Measurements from ENCODE around the gene KLHL29. TPM values are rescaled to one million over a fixed set of nuclear protein-coding genes. Genes with fewer than 3 reads are reported as not detected.

KLHL29 gene
- total and polyA plus RNA-seq, 2 of the 13 experiments (the other 11 are each of a cell fraction or from before 2014, with no cell fraction given), result 0.01 TPM; not detected in 1

DNA sequence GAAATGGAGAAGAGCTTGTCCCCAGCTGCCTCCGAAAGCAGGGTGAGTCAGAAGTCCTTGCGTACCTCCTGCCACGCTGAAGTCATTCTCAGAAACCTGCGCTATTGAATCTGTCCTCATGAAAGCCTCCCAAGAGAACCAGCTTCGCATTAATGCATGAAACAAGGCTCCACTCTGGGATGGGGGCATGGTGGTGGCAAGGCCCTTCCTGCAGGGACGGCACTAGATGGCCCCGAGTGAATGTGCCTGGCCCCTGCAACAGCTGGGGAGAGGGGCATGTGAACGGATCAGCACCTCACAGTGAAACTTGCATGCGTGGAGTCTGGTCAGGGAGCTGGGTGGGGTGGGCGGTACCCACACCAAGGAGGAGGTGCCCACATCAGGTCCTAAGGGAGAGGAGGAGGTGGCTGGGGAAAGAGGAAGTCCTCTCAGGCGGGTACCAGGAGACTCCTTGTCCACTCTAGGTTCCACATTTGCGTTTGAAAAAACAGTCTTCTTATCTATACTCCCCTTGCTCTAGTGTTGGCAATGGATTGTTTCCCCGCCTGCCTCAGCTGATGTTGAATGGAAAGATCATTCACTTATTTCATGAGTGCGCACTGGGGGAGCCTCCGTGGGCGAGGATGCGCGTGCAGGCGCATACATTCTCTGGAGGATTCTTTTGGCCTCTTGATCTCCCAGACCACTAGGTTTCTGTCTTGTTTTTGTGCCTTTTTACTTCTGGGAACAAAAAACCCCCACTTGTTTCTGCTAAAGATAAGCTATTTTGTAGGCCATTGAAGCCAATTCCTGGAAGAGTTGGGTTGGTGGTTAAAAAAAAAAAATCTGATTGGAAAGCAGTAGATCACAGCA, 104.7 kb downstream of the KLHL29 start:
- Histone ChIP-seq H3K79me2 (ENCODE audit: insufficient read depth, low read length) (no peaks in the 10 kb centered on the region), H3K27ac (ENCODE audit: extremely low read length, insufficient read depth, low read length) (no peak overlapping the region), H3K4me1 (ENCODE audit: insufficient read depth, low read length) (no peaks in the 10 kb centered on the region), H3K9me3 (ENCODE audit: low read length) (no peaks in the 10 kb centered on the region), H2AFZ (ENCODE audit: low read length) (no peak overlapping the region), H3K4me3 (replicated peaks in 1 of 3; ENCODE audit: insufficient read depth in 1 of 3, low read depth in 2 of 3, low read length in 3 of 3) (no peak overlapping the region), H3K36me3 (replicated peaks in 1 of 2; ENCODE audit: control insufficient read depth in 1 of 2, insufficient read depth in 2 of 2, low read length in 2 of 2) (no peaks in the 10 kb centered on the region), H3K4me2 (ENCODE audit: low read depth, low read length) (no peak overlapping the region), H3K9ac (ENCODE audit: insufficient read depth, low read depth, low read length) (no peak overlapping the region), H3K27me3 (ENCODE audit: control insufficient read depth in 1 of 2, insufficient read depth in 2 of 2, low read length in 2 of 2) (peaks cover 0 to 3% of the 10 kb centered on the region in 2 experiments; a peak in 3 of 5 replicates), H4K20me1 (ENCODE audit: insufficient read depth, low read length) (no peaks in the 10 kb centered on the region)
- 47% methylated on average over 19 of the region's 19 CpGs for WGBS (ENCODE audit: low lambda C conversion rate)
- no TSS peak for BruUV-seq (replicated peaks)
- no peak for FAIRE-seq
- DNase-seq (ENCODE audit: low spot score), result no peak
- in situ Hi-C loops (cut with HindIII; ENCODE audit: extremely low pct_ligation_motif_present, low pct_unique_long_range_greater_than_20kb), result no loop called here
- no peak for ATAC-seq
- CTCF ChIA-PET (ENCODE audit: low intra/inter-chr PET ratio, low total read pairs), result no interaction called here
- POLR2A ChIA-PET, result no interaction called here
- intact Hi-C loops (cut with micrococcal nuclease; ENCODE audit: unreplicated experiment), result no loop called here
- no peak for TF ChIP-seq ZKSCAN8 (CRISPR knock-in tag; IDR thresholded peaks at IDR 0.05; ENCODE audit: borderline replicate concordance)
- no peak for TF ChIP-seq HOXA3 (CRISPR knock-in tag; IDR thresholded peaks at IDR 0.05)
- no peak for TF ChIP-seq RAD51 (IDR thresholded peaks at IDR 0.05; ENCODE audit: borderline replicate concordance)
- TF ChIP-seq MTF2 (CRISPR knock-in tag; IDR thresholded peaks at IDR 0.05; ENCODE audit: borderline replicate concordance), result no peak
- TF ChIP-seq, protein P1, sequence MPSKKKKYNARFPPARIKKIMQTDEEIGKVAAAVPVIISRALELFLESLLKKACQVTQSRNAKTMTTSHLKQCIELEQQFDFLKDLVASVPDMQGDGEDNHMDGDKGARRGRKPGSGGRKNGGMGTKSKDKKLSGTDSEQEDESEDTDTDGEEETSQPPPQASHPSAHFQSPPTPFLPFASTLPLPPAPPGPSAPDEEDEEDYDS (CRISPR knock-in tag; IDR thresholded peaks at IDR 0.05), result no peak
- no peak for TF ChIP-seq BHLHE40 (IDR thresholded peaks at IDR 0.05; ENCODE audit: low read length)
- no peak for TF ChIP-seq HMG20B (CRISPR knock-in tag; conservative IDR thresholded peaks at IDR 0.05)
- TF ChIP-seq, protein P2, sequence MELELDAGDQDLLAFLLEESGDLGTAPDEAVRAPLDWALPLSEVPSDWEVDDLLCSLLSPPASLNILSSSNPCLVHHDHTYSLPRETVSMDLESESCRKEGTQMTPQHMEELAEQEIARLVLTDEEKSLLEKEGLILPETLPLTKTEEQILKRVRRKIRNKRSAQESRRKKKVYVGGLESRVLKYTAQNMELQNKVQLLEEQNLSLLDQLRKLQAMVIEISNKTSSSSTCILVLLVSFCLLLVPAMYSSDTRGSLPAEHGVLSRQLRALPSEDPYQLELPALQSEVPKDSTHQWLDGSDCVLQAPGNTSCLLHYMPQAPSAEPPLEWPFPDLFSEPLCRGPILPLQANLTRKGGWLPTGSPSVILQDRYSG (CRISPR knock-in tag; IDR thresholded peaks at IDR 0.05), result no peak
- TF ChIP-seq PAX8 (CRISPR knock-in tag; IDR thresholded peaks at IDR 0.05; ENCODE audit: borderline replicate concordance), result no peak
- no peak for TF ChIP-seq ZNF383 (CRISPR knock-in tag; IDR thresholded peaks at IDR 0.05; ENCODE audit: borderline replicate concordance)

Data from HepG2 (cell line).